Activated CD8-positive, alpha-beta memory T cell treated with anti-CD3 and anti-CD28 coated beads, Interleukin-2, amount 50 U/mL, for 24 hours (primary cell): ENCODE data around the gene PLIN1.

Source experiments
- DNase-seq: peaks from one replicate; pipeline ENCODE4 v3.0.0-alpha.2; 2020; ENCODE audit errors: extremely low read depth

Gene PLIN1

GRCh38 chr15:89628806-89629715 is 50.1 kb downstream of the PLIN1 start:
- DNase-seq: no peak

DNA sequence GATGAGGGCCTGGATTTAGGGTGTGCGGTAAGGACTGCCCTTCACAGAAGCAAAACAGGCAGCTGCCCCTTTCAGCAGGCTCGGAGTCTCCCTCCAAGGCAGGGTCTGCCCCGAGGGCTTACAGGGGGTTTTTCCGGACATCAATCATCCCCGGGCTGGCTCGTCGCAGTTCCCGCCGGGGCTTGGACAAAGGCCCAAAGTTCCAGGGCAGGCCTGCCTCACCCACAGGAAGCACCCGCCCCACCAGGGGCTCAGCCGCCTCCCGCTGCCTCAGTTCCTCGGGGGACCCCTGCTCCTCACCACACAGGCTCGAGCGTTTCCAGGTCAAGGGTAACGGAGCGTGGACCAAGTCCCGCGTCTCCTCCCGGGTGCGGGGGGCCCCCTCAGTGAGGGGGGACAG is 50.9 kb downstream of the PLIN1 start:
- DNase-seq: no peak

GRCh38 chr15:89627256-89627970 is 51.8 kb downstream of the PLIN1 start:
- no peak for DNase-seq

DNA sequence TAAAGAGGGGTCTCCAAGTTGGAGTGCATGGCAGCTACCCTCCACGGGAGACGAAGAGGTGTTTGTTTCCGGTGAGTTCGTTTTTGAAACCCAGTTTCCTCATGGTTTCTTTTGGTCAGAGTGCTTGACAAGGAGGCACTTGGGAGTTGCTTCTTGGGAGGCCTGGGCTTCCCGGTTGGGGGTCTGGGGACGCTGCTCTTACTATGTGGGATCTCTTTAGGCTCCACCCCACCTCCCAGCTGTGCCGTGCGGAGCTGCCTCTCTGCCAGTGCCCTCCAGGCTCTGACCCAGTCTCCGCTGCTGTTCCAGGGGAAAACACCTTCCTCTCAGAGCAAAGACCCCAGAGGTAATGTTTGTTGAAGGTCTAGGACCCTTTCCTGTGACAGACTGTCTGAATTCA is 53.5 kb downstream of the PLIN1 start:
- DNase-seq: no peak

GRCh38 chr15:89623165-89623564 is 56.0 kb downstream of the PLIN1 start:
- no peak for DNase-seq

GRCh38 chr15:89621547-89621946 is 57.6 kb downstream of the PLIN1 start:
- DNase-seq: no peak

GRCh38 chr15:89616228-89616627 is 62.9 kb downstream of the PLIN1 start:
- DNase-seq: no peak

DNA sequence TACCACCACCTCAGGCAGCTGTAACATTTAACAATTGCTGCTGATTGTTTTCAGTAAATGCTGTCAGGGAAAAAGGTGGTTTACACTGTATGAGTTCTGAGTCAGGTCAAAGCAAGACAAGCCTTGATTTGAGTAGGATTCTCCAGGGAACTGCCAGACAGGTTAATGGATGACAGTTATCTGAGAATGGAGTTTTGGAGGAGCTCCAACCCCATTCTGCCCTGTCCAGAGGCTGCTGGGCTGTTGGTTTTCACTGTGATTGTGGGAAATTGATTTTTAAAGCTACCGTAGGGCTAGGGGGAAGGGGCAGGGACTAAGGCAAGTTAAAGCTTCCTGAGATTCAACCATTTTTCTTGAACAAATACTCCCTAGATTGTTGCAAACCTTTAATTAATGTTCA is 64.0 kb downstream of the PLIN1 start:
- no peak for DNase-seq
